ENCODE measurements around the gene KHDRBS2. TPM values are rescaled to one million over a fixed set of nuclear protein-coding genes. Genes with fewer than 3 reads are reported as not detected.

The KHDRBS2 gene
- polyA plus RNA-seq, 3 donors from 2014 or later = not detected

- Mint-ChIP-seq H3K27me3 (ENCODE audit: low read depth in 3 of 3) (no peaks in the 10 kb centered on the region), H3K36me3 (peaks cover 0 to 4% (median 0%) of the 10 kb centered on the region in 3 donors), H3K4me3 (no peak overlapping the region), H3K27ac (no peak overlapping the region), H3K4me1 (no peaks in the 10 kb centered on the region), H3K9me3 (peaks cover 6 to 48% (median 28%) of the 10 kb centered on the region in 6 donors)
- DNase-seq = no peak
Observed at GRCh38 chr6:61682562-61682961, 603.5 kb downstream of the KHDRBS2 start.

- no peaks in the 10 kb centered on the region for H3K4me1 Mint-ChIP-seq
- H3K9me3 Mint-ChIP-seq = peaks cover 6 to 52% (median 32%) of the 10 kb centered on the region in 6 donors
- no peak overlapping the region for H3K4me3 Mint-ChIP-seq
- DNase-seq = no peak
- H3K27ac Mint-ChIP-seq = no peak overlapping the region
- peaks cover 0 to 4% (median 0%) of the 10 kb centered on the region in 3 donors for H3K36me3 Mint-ChIP-seq
- no peaks in the 10 kb centered on the region for H3K27me3 Mint-ChIP-seq (ENCODE audit: low read depth in 3 of 3)
Observed at GRCh38 chr6:61679625-61680024, 606.4 kb downstream of the KHDRBS2 start.

- peaks cover 0 to 39% (median 27%) of the 10 kb centered on the region in 6 donors for H3K9me3 Mint-ChIP-seq
- no peaks in the 10 kb centered on the region for H3K4me1 Mint-ChIP-seq
- H3K4me3 Mint-ChIP-seq = no peak overlapping the region
- no peak for DNase-seq
- peaks cover 0 to 4% (median 0%) of the 10 kb centered on the region in 3 donors for H3K36me3 Mint-ChIP-seq
- H3K27me3 Mint-ChIP-seq (ENCODE audit: low read depth in 3 of 3) = peaks cover 0 to under 1% (median 0%) of the 10 kb centered on the region in 3 donors
- no peak overlapping the region for H3K27ac Mint-ChIP-seq
Observed at GRCh38 chr6:61675734-61676133, 610.3 kb downstream of the KHDRBS2 start.

GRCh38 chr6:61649845-61650244, 636.2 kb downstream of the KHDRBS2 start:
- H3K27ac Mint-ChIP-seq = no peak overlapping the region
- no peaks in the 10 kb centered on the region for H3K4me1 Mint-ChIP-seq
- H3K9me3 Mint-ChIP-seq = peaks cover 10 to 79% (median 35%) of the 10 kb centered on the region in 6 donors
- H3K36me3 Mint-ChIP-seq = peaks cover 0 to 4% (median 0%) of the 10 kb centered on the region in 3 donors
- no peaks in the 10 kb centered on the region for H3K27me3 Mint-ChIP-seq (ENCODE audit: low read depth in 3 of 3)
- no peak overlapping the region for H3K4me3 Mint-ChIP-seq
- DNase-seq = no peak

GRCh38 chr6:61640463-61640862, 645.6 kb downstream of the KHDRBS2 start:
- no peaks in the 10 kb centered on the region for H3K27me3 Mint-ChIP-seq (ENCODE audit: low read depth in 3 of 3)
- H3K4me1 Mint-ChIP-seq = no peaks in the 10 kb centered on the region
- peaks cover 8 to 60% (median 37%) of the 10 kb centered on the region in 6 donors for H3K9me3 Mint-ChIP-seq
- no peaks in the 10 kb centered on the region for H3K36me3 Mint-ChIP-seq
- no peak overlapping the region for H3K4me3 Mint-ChIP-seq
- no peak for DNase-seq
- no peak overlapping the region for H3K27ac Mint-ChIP-seq

All from immature natural killer cell (primary cell).